Vagina (tissue), 2 donors: Measurements from ENCODE around the gene CEBPE. TPM values are rescaled to one million over a fixed set of nuclear protein-coding genes. Genes with fewer than 3 reads are reported as not detected.

ENCODE experiments used
- DNase-seq, 2 donors: peaks; one replicate each; pipeline ENCODE4 v3.0.0-alpha.2; 2017; ENCODE audit errors: extremely low spot score in 2 of 2
- H3K27ac ChIP-seq: fragments of 200-600 bp; sonication (generic); one replicate; pipeline ENCODE4 v1.5.1; 2019
- H3K27me3 ChIP-seq: fragments of 200-600 bp; sonication (generic); one replicate; pipeline ENCODE4 v1.5.1; 2019
- H3K36me3 ChIP-seq, 2 donors: fragments of 200-600 bp; sonication (generic); one replicate each; pipeline ENCODE4 v1.5.1; 2017 to 2019
- H3K4me1 ChIP-seq: fragments of 200-600 bp; sonication (generic); one replicate; pipeline ENCODE4 v1.5.1; 2019
- H3K4me3 ChIP-seq, 2 donors: fragments of 200-600 bp; sonication (generic); 1 replicate in 1 of 2; 2 replicates in 1 of 2; pipeline ENCODE4 v1.5.1; 2016 to 2019
- H3K9me3 ChIP-seq: fragments of 200-600 bp; sonication (generic); one replicate; pipeline ENCODE4 v1.5.1; 2019
- POLR2A ChIP-seq, 2 donors: fragments of 450-650 bp; IDR thresholded peaks; one replicate each; pipeline ENCODE4 v1.6.1; 2017; ENCODE audit warnings: antibody characterized with exemption in 2 of 2, mild to moderate bottlenecking in 2 of 2, moderate library complexity in 2 of 2
- POLR2AphosphoS5 ChIP-seq, 2 donors: sonication (generic); formaldehyde crosslinking; IDR thresholded peaks; one replicate each; pipeline ENCODE4 v1.9.0; 2017; ENCODE audit warnings: antibody characterized with exemption in 2 of 2, mild to moderate bottlenecking in 2 of 2, low read depth in 1 of 2; ENCODE audit not compliant: insufficient read depth in 1 of 2
- intact Hi-C: fragments of 100-400 bp; cut with DNase I; formaldehyde crosslinking; loops from one replicate; pipeline ENCODE4 v1.15.1; 2023
- total RNA-seq: library from RNA; depleted of rRNA; stranded (reverse); fragments of >200 nt; gene quantifications from one replicate; pipeline ENCODE4 v1.2.3, GENCODE V29; 2016
- TF ChIP-seq, protein P1 (sequence below), 3 experiments: fragments of 450-650 bp in 2 of 3; fragments of 200-600 bp in 1 of 3; sonication (generic) in 1 of 3; IDR thresholded peaks; one replicate each; pipeline ENCODE4 v1.5.1; 2017 to 2019; ENCODE audit warnings: antibody characterized with exemption in 3 of 3, mild to moderate bottlenecking in 2 of 3, moderate library complexity in 2 of 3

The CEBPE gene
- total RNA-seq, 1 donor from 2014 or later, result not detected

DNA sequence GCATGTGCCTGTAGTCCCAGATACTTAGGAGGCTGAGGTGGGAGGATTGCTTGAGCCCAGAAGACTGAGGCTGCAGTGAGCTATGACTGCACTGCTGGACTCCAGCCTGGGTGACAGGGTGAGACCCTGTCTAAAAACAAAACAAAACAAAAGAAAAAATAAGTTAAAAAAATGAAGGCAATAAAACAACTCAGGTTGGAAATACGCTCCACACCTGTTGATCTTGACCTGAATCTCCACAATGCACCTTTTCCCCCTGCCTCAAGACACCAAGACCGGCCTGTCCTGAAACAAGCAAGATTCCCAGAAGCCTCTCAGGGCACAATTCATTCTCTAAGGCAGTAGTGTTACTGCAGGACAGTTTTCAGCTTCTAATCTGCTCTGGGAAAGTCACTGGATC, 20.8 kb upstream of the CEBPE start:
- Histone ChIP-seq H3K36me3 (peaks cover 0 to 32% of the 10 kb centered on the region in 2 donors), H3K9me3 (no peaks in the 10 kb centered on the region), H3K4me3 (no peak overlapping the region), H3K4me1 (peaks cover 36% of the 10 kb centered on the region), H3K27ac (no peak overlapping the region), H3K27me3 (no peaks in the 10 kb centered on the region)
- intact Hi-C loops, result no loop called here
- TF ChIP-seq, protein P1, sequence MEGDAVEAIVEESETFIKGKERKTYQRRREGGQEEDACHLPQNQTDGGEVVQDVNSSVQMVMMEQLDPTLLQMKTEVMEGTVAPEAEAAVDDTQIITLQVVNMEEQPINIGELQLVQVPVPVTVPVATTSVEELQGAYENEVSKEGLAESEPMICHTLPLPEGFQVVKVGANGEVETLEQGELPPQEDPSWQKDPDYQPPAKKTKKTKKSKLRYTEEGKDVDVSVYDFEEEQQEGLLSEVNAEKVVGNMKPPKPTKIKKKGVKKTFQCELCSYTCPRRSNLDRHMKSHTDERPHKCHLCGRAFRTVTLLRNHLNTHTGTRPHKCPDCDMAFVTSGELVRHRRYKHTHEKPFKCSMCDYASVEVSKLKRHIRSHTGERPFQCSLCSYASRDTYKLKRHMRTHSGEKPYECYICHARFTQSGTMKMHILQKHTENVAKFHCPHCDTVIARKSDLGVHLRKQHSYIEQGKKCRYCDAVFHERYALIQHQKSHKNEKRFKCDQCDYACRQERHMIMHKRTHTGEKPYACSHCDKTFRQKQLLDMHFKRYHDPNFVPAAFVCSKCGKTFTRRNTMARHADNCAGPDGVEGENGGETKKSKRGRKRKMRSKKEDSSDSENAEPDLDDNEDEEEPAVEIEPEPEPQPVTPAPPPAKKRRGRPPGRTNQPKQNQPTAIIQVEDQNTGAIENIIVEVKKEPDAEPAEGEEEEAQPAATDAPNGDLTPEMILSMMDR (IDR thresholded peaks at IDR 0.05), result no peak
- TF ChIP-seq POLR2A (IDR thresholded peaks at IDR 0.05), result no peak
- no peak for TF ChIP-seq POLR2AphosphoS5 (IDR thresholded peaks at IDR 0.05; ENCODE audit: insufficient read depth in 1 of 2, low read depth in 1 of 2)
- DNase-seq, result no peak

DNA sequence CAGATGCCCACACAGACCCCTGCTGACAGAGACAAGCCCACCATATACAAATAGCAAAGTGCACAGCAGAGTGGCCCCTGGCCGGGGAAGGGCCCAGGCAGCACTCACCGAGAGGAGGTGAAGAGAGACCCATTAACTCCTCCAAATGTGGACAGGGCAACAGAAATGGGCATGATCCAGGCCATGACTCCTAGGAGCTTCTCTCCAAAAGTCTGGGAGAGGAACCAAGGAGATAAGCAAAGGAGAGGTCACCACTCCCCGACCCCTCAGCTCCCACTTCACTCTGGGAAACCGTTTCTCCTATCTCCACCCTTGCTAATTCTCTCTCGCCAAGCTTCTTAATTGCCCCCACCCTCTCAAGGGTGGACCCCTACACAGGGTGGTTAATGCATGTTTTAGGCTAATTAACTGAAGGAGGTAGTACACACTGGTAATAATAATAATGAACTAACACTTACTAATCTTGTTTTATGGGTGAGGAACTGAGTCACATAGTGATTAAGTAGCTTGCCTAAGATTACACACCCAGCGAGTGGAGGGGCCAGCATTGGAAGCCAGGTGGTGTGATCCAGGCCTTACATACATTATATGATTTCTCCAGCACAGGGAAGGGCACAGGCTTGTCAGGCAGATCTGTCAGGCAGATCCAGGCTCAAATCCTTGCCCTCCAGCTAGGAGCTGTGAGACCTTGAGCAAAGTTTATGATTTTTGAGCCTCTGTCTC, 18.9 kb upstream of the CEBPE start:
- H3K4me1 ChIP-seq, result peaks cover 30% of the 10 kb centered on the region
- DNase-seq, result no peak
- peaks cover 0 to 32% of the 10 kb centered on the region in 2 donors for H3K36me3 ChIP-seq
- intact Hi-C loops, result no loop called here
- TF ChIP-seq POLR2A (IDR thresholded peaks at IDR 0.05) (no peak), POLR2AphosphoS5 (IDR thresholded peaks at IDR 0.05; ENCODE audit: insufficient read depth in 1 of 2, low read depth in 1 of 2) (peak in 1 of 2 donors; percentile 46)
- TF ChIP-seq, protein P1 (IDR thresholded peaks at IDR 0.05), result no peak
- no peak overlapping the region for H3K4me3 ChIP-seq
- H3K27ac ChIP-seq, result no peak overlapping the region
- no peaks in the 10 kb centered on the region for H3K27me3 ChIP-seq
- H3K9me3 ChIP-seq, result no peaks in the 10 kb centered on the region

DNA sequence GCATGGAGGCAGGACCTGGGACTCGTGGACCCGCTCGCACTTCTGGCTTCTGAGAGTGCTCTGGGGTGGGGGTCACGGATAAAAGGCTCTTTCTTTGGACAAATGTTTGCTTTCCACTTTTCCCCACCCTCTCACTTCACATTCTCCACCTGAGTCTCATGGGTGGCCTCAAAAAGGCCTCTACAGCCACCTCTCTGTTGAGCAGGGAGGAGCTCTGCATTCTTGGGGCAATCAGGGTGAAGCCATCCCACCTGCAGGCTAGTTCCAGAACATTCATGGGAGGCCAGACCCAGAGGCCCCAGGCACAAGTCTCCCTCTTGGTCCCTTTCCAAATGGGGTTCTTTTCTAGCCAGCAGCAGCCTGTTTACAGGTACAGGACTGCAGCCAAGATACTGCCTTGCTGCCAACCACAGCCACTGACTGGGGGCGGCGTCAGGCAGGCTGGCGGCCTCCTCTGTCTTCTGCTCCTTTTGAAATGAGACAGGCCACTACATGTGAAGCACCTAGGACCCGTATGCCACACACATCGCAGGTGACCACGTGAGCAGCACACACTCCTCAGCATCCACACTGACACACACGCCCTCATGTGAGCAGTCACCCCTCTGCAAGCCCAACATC, 18.2 kb upstream of the CEBPE start:
- no peak for DNase-seq
- TF ChIP-seq, protein P1 (IDR thresholded peaks at IDR 0.05), result no peak
- Histone ChIP-seq H3K9me3 (no peaks in the 10 kb centered on the region), H3K36me3 (peaks cover 0 to 32% of the 10 kb centered on the region in 2 donors), H3K4me1 (peaks cover 24% of the 10 kb centered on the region), H3K27ac (no peak overlapping the region), H3K4me3 (no peak overlapping the region), H3K27me3 (no peaks in the 10 kb centered on the region)
- intact Hi-C loops, result no loop called here

DNA sequence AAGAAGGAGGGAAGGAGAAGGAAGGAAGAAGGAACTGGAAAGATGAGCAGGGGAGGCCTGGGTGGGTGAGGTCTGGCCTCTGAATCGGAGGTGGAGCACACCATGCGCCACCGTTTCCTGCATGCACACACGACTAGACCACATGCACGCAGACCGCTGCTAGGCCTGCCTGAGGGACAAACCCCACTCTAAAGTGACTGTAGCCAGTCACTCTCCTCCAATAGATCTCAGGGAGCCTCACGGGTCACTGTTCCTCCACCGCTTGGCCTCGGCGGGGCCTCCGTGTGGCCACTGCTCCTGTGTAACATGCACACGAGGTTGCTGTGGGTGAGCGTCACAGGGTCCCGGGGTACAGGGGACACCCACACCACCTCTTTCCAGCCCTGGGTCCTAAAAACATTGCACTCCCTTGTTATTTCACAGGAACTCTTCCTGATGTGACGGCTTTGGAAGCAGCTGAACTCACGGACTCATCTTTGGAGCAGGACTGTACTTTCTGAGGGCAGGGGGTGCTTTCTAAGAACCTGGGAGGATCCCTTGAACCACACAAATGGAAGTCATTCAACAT, 17.6 kb upstream of the CEBPE start:
- no peak for TF ChIP-seq POLR2A (IDR thresholded peaks at IDR 0.05)
- no peak for TF ChIP-seq POLR2AphosphoS5 (IDR thresholded peaks at IDR 0.05; ENCODE audit: insufficient read depth in 1 of 2, low read depth in 1 of 2)
- TF ChIP-seq, protein P1 (IDR thresholded peaks at IDR 0.05), result no peak
- H3K36me3 ChIP-seq, result peaks cover 0 to 32% of the 10 kb centered on the region in 2 donors

DNA sequence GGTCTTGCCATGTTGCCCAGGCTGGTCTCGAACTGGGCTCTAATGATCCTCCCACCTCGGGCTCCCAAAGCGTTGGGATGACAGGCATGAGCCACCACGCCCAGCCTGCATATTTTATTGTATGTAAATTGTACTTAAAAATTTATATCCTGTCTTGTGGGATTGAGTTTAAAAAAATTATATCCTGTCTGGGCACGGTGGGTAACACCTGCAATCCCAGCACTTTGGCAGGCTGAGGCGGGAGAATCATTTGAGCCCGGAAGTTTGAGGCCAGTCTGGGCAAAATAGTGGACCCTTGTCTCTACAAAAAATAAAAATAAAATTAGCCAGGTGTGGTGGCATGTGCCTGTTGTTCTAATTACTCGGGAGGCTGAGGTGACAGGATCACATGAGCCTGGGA, 13.9 kb upstream of the CEBPE start:
- TF ChIP-seq POLR2A (IDR thresholded peaks at IDR 0.05), result no peak
- no peak for TF ChIP-seq POLR2AphosphoS5 (IDR thresholded peaks at IDR 0.05; ENCODE audit: insufficient read depth in 1 of 2, low read depth in 1 of 2)
- TF ChIP-seq, protein P1 (IDR thresholded peaks at IDR 0.05), result no peak
- Histone ChIP-seq H3K4me3 (no peak overlapping the region), H3K9me3 (no peaks in the 10 kb centered on the region), H3K36me3 (peaks cover 0 to 18% of the 10 kb centered on the region in 2 donors), H3K27ac (no peak overlapping the region), H3K27me3 (no peaks in the 10 kb centered on the region), H3K4me1 (peaks cover 4% of the 10 kb centered on the region)
- DNase-seq, result no peak
- intact Hi-C loops, result no loop called here

More for the DNA sequence above, 17.6 kb upstream of the CEBPE start:
- Histone ChIP-seq H3K4me3 (no peak overlapping the region), H3K9me3 (no peaks in the 10 kb centered on the region), H3K4me1 (peaks cover 19% of the 10 kb centered on the region), H3K27me3 (no peaks in the 10 kb centered on the region), H3K27ac (no peak overlapping the region)
- DNase-seq, result no peak
- intact Hi-C loops, result no loop called here
